C4-2B (cell line): ENCODE measurements around the gene RNASE9.

Experiments
- H3K27ac ChIP-seq: fragments of 450-650 bp; 2 replicates; pipeline ENCODE4 v1.5.1; 2017
- CTCF ChIP-seq: fragments of 450-650 bp; conservative IDR thresholded peaks from 2 replicates; pipeline ENCODE4 v1.5.1; 2017; ENCODE audit warnings: mild to moderate bottlenecking
- ZFX ChIP-seq: fragments of 450-650 bp; IDR thresholded peaks from 2 replicates; pipeline ENCODE4 v1.6.1; 2017

The RNASE9 gene

DNA sequence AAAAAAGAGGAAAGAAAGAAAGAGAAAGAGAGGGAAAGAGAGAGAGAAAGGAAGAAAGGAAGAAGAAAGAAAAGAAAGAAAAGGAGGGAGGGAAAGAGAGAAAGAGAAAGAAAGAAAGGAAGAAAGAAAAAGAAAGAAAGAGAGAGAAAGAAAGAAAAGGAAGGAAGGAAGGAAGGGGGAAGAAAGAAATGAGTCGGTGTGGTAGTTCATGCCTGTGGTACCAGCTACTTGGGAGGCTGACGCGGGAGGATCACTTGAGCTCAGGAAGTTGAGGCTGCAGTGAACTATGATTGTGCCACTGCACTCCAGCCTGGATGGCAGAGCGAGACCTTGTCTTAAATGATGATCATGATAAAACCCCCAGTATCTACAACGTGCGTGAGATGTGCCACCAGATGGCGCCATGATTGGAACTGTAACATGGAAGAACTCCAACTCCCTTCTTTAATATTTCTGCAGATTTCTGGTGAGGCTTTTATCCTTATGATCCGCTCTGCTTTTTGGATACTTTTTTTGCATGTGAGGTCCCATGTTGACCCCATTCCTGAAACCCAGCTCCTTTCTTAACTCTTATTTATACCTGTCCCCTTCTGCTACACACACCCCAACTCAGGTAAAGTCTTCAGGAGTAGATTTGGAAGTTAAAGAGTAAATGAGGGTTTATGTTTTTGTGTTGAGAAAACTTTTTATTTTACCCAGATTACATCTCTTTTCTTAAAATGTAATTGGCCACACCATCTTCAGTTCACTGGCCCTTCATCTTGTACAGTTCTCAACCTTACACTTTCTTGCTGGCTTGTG is 29.9 kb downstream of the RNASE9 start:
- H3K27ac ChIP-seq = no peak overlapping the region
- peak; percentile 83 for TF ChIP-seq CTCF
- no peak for TF ChIP-seq ZFX

- no peak overlapping the region for H3K27ac ChIP-seq
- TF ChIP-seq CTCF = no peak
- no peak for TF ChIP-seq ZFX
Measured at GRCh38 chr14:20529806-20530205, 31.0 kb downstream of the RNASE9 start.

- H3K27ac ChIP-seq = no peak overlapping the region
- TF ChIP-seq CTCF (no peak), ZFX (no peak)
Measured at GRCh38 chr14:20524027-20524426, 36.8 kb downstream of the RNASE9 start.

DNA sequence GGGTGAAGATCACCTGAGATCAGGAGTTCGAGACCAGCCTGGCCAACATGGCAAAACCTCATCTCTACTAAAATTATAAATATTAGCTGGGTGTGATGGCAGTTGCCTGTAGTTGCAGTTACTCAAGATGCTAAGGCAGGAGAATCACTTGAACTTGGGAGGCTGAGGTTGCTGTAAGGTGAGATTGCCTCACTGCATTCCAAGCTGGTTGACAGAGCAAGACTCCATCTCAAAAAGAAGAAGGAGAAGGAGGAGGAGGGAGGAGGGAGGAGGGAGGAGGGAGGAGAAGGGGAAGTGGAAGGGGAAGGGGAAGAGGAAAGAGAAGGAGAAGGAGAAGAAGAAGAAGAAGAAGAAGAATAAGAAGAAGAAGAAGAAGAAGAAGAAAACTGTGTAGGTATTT is 38.5 kb downstream of the RNASE9 start:
- H3K27ac ChIP-seq = no peak overlapping the region
- TF ChIP-seq ZFX (no peak), CTCF (no peak)

- no peak overlapping the region for H3K27ac ChIP-seq
- TF ChIP-seq CTCF (no peak), ZFX (no peak)
Measured at GRCh38 chr14:20516921-20517320, 43.9 kb downstream of the RNASE9 start.

- TF ChIP-seq CTCF = no peak
- TF ChIP-seq ZFX = no peak
- no peak overlapping the region for H3K27ac ChIP-seq
Measured at GRCh38 chr14:20515846-20516245, 45.0 kb downstream of the RNASE9 start.

GRCh38 chr14:20512177-20512905 is 48.5 kb downstream of the RNASE9 start:
- no peak overlapping the region for H3K27ac ChIP-seq
- TF ChIP-seq CTCF (no peak), ZFX (no peak)
